H1 (cell line): Measurements from ENCODE around the gene CTNNA3. TPM values are rescaled to one million over a fixed set of nuclear protein-coding genes. Genes with fewer than 3 reads are reported as not detected.

Experiments
- CTCF ChIA-PET: fragments of 300-600 bp; sonication (Branson Sonifier 250); formaldehyde crosslinking; loops from one replicate; lab custom pipeline; 2021; ENCODE audit not compliant: partially characterized antibody; lab: Charles Lee
- POLR2A ChIA-PET: fragments of 300-600 bp; sonication (Branson Sonifier 250); formaldehyde crosslinking; loops from one replicate; lab custom pipeline; 2021; ENCODE audit warnings: inconsistent platforms; ENCODE audit not compliant: partially characterized antibody; lab: Charles Lee
- DNase-seq, 2 experiments: peaks; one replicate each; pipeline versions ENCODE4 v3.0.0 to v3.0.0-alpha.2; 2010 to 2022; ENCODE audit warnings: low spot score in 2 of 2, low read depth in 1 of 2, mixed read lengths in 1 of 2
- FAIRE-seq: peaks from 2 replicates; lab custom pipeline; 2011; peaks lifted over from hg19 to GRCh38; lab: Jason Lieb, UNC
- H2AFZ ChIP-seq: 2 replicates; pipeline ENCODE4 v1.8.1; 2012; ENCODE audit warnings: low read length, inconsistent platforms
- H2AK5ac ChIP-seq: 2 replicates; pipeline ENCODE4 v1.6.1; 2013; ENCODE audit warnings: low read depth, low read length
- H2BK120ac ChIP-seq: replicated peaks from 2 replicates; pipeline ENCODE3; 2013; ENCODE audit warnings: low read depth, low read length, inconsistent platforms
- H2BK12ac ChIP-seq: 2 replicates; pipeline ENCODE4 v1.6.1; 2013; ENCODE audit warnings: low read depth, low read length
- H2BK15ac ChIP-seq: 2 replicates; pipeline ENCODE4 v1.6.1; 2013; ENCODE audit warnings: low read length
- H2BK20ac ChIP-seq: 2 replicates; pipeline ENCODE4 v1.6.1; 2013; ENCODE audit warnings: low read length
- H2BK5ac ChIP-seq: 2 replicates; pipeline ENCODE4 v1.6.1; 2013; ENCODE audit warnings: low read depth, low read length
- H3K14ac ChIP-seq: 2 replicates; pipeline ENCODE4 v1.6.1; 2013; ENCODE audit warnings: inconsistent platforms; ENCODE audit not compliant: insufficient read length
- H3K18ac ChIP-seq: 2 replicates; pipeline ENCODE4 v1.6.1; 2013; ENCODE audit warnings: low read length; ENCODE audit errors: extremely low read depth
- H3K23ac ChIP-seq: 2 replicates; pipeline ENCODE4 v1.6.1; 2013; ENCODE audit warnings: inconsistent platforms; ENCODE audit not compliant: insufficient read length
- H3K23me2 ChIP-seq: 2 replicates; pipeline ENCODE4 v1.6.1; 2013; ENCODE audit warnings: low read depth, low read length
- H3K27ac ChIP-seq: 2 replicates; pipeline ENCODE4 v1.6.1; 2011; ENCODE audit warnings: low read depth, low read length, inconsistent platforms
- H3K27me3 ChIP-seq, 4 experiments: replicated peaks in 1 of 4; 1 replicate in 1 of 4; 2 replicates in 3 of 4; pipeline versions ENCODE4 v1.6.1 to v1.8.1; 2011 to 2013; ENCODE audit warnings: low read length in 3 of 4, mild to moderate bottlenecking in 3 of 4, inconsistent platforms in 2 of 4, mixed read lengths in 2 of 4, moderate library complexity in 1 of 4; ENCODE audit not compliant: control insufficient read depth in 3 of 4, insufficient read depth in 3 of 4; ENCODE audit errors: extremely low read depth in 1 of 4
- H3K36me3 ChIP-seq, 4 experiments: 2 replicates each; pipeline versions ENCODE4 v1.6.1 to v1.8.1; 2011 to 2013; ENCODE audit warnings: mild to moderate bottlenecking in 4 of 4, low read length in 3 of 4, moderate library complexity in 2 of 4, control low read depth in 1 of 4, inconsistent platforms in 1 of 4; ENCODE audit not compliant: insufficient read depth in 4 of 4, control insufficient read depth in 2 of 4
- H3K4ac ChIP-seq: replicated peaks from 2 replicates; pipeline ENCODE3; 2013; ENCODE audit warnings: low read length, low read depth, mixed read lengths, inconsistent platforms; ENCODE audit not compliant: insufficient read length
- H3K4me1 ChIP-seq, 4 experiments: replicated peaks in 1 of 4; 1 replicate in 1 of 4; 2 replicates in 3 of 4; pipeline versions ENCODE4 v1.6.1 to v1.8.1; 2011 to 2013; ENCODE audit warnings: low read length in 3 of 4, inconsistent platforms in 2 of 4, mixed read lengths in 1 of 4; ENCODE audit not compliant: insufficient read depth in 4 of 4, control insufficient read depth in 3 of 4
- H3K4me2 ChIP-seq, 2 experiments: 2 replicates each; pipeline versions ENCODE4 v1.6.1 to v1.8.1; 2011 to 2013; ENCODE audit warnings: low read depth in 2 of 2, low read length in 2 of 2, control low read depth in 1 of 2, inconsistent platforms in 1 of 2, mild to moderate bottlenecking in 1 of 2; ENCODE audit not compliant: insufficient read depth in 1 of 2
- H3K4me3 ChIP-seq, 4 experiments: fragments of 200-600, 300-600 bp in 1 of 4; sonication (generic), shearing (Covaris generic), sonication (Bioruptor Twin) in 1 of 4; 2 replicates each; pipeline versions ENCODE4 v1.5.1 to v1.8.1; 2011 to 2016; ENCODE audit warnings: low read length in 4 of 4, low read depth in 3 of 4, control low read depth in 2 of 4, inconsistent platforms in 2 of 4, mild to moderate bottlenecking in 2 of 4, mixed read lengths in 1 of 4, moderate library complexity in 1 of 4; ENCODE audit not compliant: insufficient read depth in 2 of 4; ENCODE audit errors: extremely low read depth in 1 of 4
- H3K56ac ChIP-seq: replicated peaks from 2 replicates; pipeline ENCODE3; 2013; ENCODE audit warnings: low read depth, mild to moderate bottlenecking, mixed read lengths, low read length, inconsistent platforms; ENCODE audit not compliant: insufficient read length
- H3K79me1 ChIP-seq: 2 replicates; pipeline ENCODE4 v1.6.1; 2013; ENCODE audit warnings: low read depth, low read length, control low read depth
- H3K79me2 ChIP-seq, 2 experiments: 2 replicates each; pipeline versions ENCODE4 v1.6.1 to v1.8.1; 2012 to 2013; ENCODE audit warnings: low read length in 2 of 2, mild to moderate bottlenecking in 2 of 2, inconsistent platforms in 1 of 2; ENCODE audit not compliant: insufficient read depth in 2 of 2, control insufficient read depth in 1 of 2
- H3K9ac ChIP-seq, 4 experiments: replicated peaks in 1 of 4; 1 replicate in 1 of 4; 2 replicates in 3 of 4; pipeline versions ENCODE4 v1.6.1 to v1.8.1; 2011 to 2013; ENCODE audit warnings: low read depth in 3 of 4, low read length in 3 of 4, control low read depth in 2 of 4, mild to moderate bottlenecking in 2 of 4, moderate library complexity in 2 of 4, inconsistent platforms in 1 of 4; ENCODE audit errors: extremely low read depth in 1 of 4
- H3K9me3 ChIP-seq, 2 experiments: 2 replicates each; pipeline versions ENCODE4 v1.6.1 to v1.8.1; 2012 to 2013; ENCODE audit warnings: mild to moderate bottlenecking in 2 of 2, moderate library complexity in 2 of 2, control low read depth in 1 of 2, inconsistent platforms in 1 of 2, low read depth in 1 of 2, low read length in 1 of 2, mixed read lengths in 1 of 2; ENCODE audit not compliant: insufficient read depth in 2 of 2
- H4K20me1 ChIP-seq, 2 experiments: replicated peaks in 1 of 2; 2 replicates each; pipeline versions ENCODE3 to v1.8.1; 2011 to 2013; ENCODE audit warnings: inconsistent platforms in 2 of 2, low read length in 2 of 2, mild to moderate bottlenecking in 1 of 2; ENCODE audit not compliant: insufficient read depth in 2 of 2, control insufficient read depth in 1 of 2
- H4K5ac ChIP-seq: 2 replicates; pipeline ENCODE4 v1.6.1; 2013; ENCODE audit warnings: low read length, low read depth, mixed read lengths, inconsistent platforms; ENCODE audit not compliant: insufficient read length
- H4K8ac ChIP-seq: 2 replicates; pipeline ENCODE4 v1.8.0; 2013; ENCODE audit warnings: mild to moderate bottlenecking, moderate library complexity, low read length, inconsistent platforms; ENCODE audit not compliant: insufficient read depth; ENCODE audit errors: extremely low read depth
- H4K91ac ChIP-seq: replicated peaks from 2 replicates; pipeline ENCODE3; 2013; ENCODE audit warnings: low read length, mixed read lengths, inconsistent platforms; ENCODE audit not compliant: insufficient read length
- HDAC6 ChIP-seq: IDR thresholded peaks from one replicate; pipeline ENCODE4 v1.7.1; 2012; ENCODE audit warnings: low read depth, mild to moderate bottlenecking, inconsistent platforms, low read length, moderate library complexity
- POLR2A ChIP-seq, 2 experiments: IDR thresholded peaks; 1 replicate in 1 of 2; 2 replicates in 1 of 2; pipeline ENCODE4 v1.6.1; 2011; ENCODE audit warnings: low read depth in 2 of 2, low read length in 2 of 2, mild to moderate bottlenecking in 2 of 2; ENCODE audit errors: control extremely low read depth in 1 of 2
- RBBP5 ChIP-seq: IDR thresholded peaks from 2 replicates; pipeline ENCODE4 v1.7.1; 2012; ENCODE audit warnings: low read depth, mild to moderate bottlenecking, inconsistent platforms, low read length, moderate library complexity, borderline replicate concordance
- polyA plus RNA-seq, 7 experiments: library from polyadenylated mRNA; depleted of rRNA in 3 of 7; stranded (reverse) in 5 of 7; unstranded in 2 of 7; fragments of >200 nt in 5 of 7; fragments of 200-250 nt in 2 of 7; gene quantifications; 1 replicate in 5 of 7; 2 replicates in 1 of 7; 4 replicates in 1 of 7; pipeline versions ENCODE4 v1.2.1 to v1.2.3, GENCODE V29; 2011 to 2013; ENCODE audit warnings: missing spikeins in 2 of 7, mixed read lengths in 2 of 7
- total RNA-seq: library from RNA; stranded (reverse); fragmentation: NEBNext Ultra II Directional; extraction: Animal tissue kit (Norgen Biotek cat#: 25700); gene quantifications from 2 replicates; pipeline ENCODE4 v1.2.1, GENCODE V29; 2021

CTNNA3 gene
- total and polyA plus RNA-seq, 2 of the 8 experiments (the other 6 are each of a cell fraction or from before 2014, with no cell fraction given): 1.3 to 1.5 TPM

GRCh38 chr10:66292922-66293321 is 1403.1 kb downstream of the CTNNA3 start:
- Histone ChIP-seq H4K5ac (no peak overlapping the region), H3K18ac (no peak overlapping the region), H3K27me3 (no peaks in the 10 kb centered on the region), H3K9ac (no peak overlapping the region), H2BK15ac (no peak overlapping the region), H2BK120ac (no peak overlapping the region), H3K4me2 (no peak overlapping the region), H2BK12ac (no peak overlapping the region), H3K9me3 (no peaks in the 10 kb centered on the region), H3K4me3 (no peak overlapping the region), H3K23me2 (no peaks in the 10 kb centered on the region), H2AK5ac (no peak overlapping the region), H3K14ac (no peak overlapping the region), H2BK20ac (no peak overlapping the region), H3K4ac (no peak overlapping the region), H4K8ac (no peak overlapping the region), H4K20me1 (no peaks in the 10 kb centered on the region), H3K4me1 (no peaks in the 10 kb centered on the region), H3K56ac (no peak overlapping the region), H2AFZ (no peak overlapping the region), H3K27ac (no peak overlapping the region), H3K79me2 (no peaks in the 10 kb centered on the region), H4K91ac (no peak overlapping the region), H3K36me3 (no peaks in the 10 kb centered on the region), H2BK5ac (no peak overlapping the region), H3K79me1 (no peaks in the 10 kb centered on the region), H3K23ac (no peak overlapping the region)
- no peak for FAIRE-seq
- TF ChIP-seq HDAC6 (no peak), RBBP5 (no peak), POLR2A (IDR thresholded peaks at IDR 0.05; ENCODE audit: control extremely low read depth in 1 of 2, low read depth in 2 of 2, low read length in 2 of 2) (no peak)
- ChIA-PET CTCF (no interaction called here), POLR2A (no interaction called here)
- no peak for DNase-seq
